ENCODE data around the gene BRSK1. TPM values are rescaled to one million over a fixed set of nuclear protein-coding genes. Genes with fewer than 3 reads are reported as not detected.

Gene BRSK1
- total and polyA plus RNA-seq, 4 donors, result 46.4 to 206 (median 127) TPM

DNA sequence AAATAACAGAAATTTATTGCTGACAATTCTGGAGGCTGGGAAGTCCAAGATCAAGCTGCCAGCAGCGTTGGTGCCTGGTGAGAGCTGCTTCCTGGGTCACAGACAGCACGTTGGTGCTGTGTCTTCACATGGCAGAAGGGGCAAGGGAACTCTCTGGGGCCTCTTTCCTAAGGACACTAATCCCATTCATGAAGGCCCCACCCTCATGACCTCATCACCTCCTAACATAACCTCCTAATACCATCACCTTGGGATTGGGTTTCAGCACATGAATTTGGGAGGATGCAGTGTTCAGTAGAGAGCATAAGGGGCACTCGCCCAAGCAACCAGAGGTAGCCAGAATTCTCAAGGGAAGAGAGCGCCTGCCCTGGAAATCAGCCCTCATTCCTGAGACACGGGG lies 25.7 kb downstream of the BRSK1 start:
- Histone ChIP-seq H3K27ac (ENCODE audit: low read depth, low read length) (no peak overlapping the region), H3K4me1 (ENCODE audit: control insufficient read depth, insufficient read depth, low read length) (peaks cover 4% of the 10 kb centered on the region), H3K27me3 (ENCODE audit: control insufficient read depth, insufficient read depth, low read length) (no peaks in the 10 kb centered on the region), H3K36me3 (ENCODE audit: control insufficient read depth, insufficient read depth, low read length) (peaks cover 88% of the 10 kb centered on the region), H3K4me3 (ENCODE audit: low read depth, low read length) (no peak overlapping the region), H3K9me3 (ENCODE audit: control insufficient read depth, insufficient read depth, low read length) (no peaks in the 10 kb centered on the region)
- no peak for DNase-seq (ENCODE audit: low read depth in 4 of 6, low spot score in 6 of 6)
- WGBS (ENCODE audit: insufficient coverage), result 96% methylated on average over 4 of the region's 5 CpGs

DNA sequence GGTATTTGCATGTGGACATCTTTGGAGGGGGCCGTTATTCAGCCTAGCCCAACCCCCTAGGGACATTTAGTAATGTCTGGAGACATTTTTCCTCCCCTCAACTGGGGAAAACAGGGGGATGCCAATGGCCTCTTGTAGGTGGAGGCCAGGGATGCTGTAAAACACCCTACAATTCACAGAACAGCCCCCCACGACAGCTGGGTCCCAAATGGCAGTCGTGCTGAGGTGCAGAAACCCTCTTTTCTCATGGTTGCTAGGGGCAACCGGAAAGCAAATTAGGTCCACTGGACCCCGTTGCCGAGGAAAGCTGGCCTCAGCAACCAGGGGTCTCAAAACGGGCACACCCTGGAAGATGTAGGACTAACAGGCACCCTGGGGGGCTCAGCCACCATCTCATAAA lies 26.7 kb downstream of the BRSK1 start:
- H3K4me3 ChIP-seq (ENCODE audit: low read depth, low read length), result no peak overlapping the region
- no peaks in the 10 kb centered on the region for H3K27me3 ChIP-seq (ENCODE audit: control insufficient read depth, insufficient read depth, low read length)
- no peak overlapping the region for H3K27ac ChIP-seq (ENCODE audit: low read depth, low read length)
- H3K4me1 ChIP-seq (ENCODE audit: control insufficient read depth, insufficient read depth, low read length), result peaks cover 4% of the 10 kb centered on the region
- H3K9me3 ChIP-seq (ENCODE audit: control insufficient read depth, insufficient read depth, low read length), result no peaks in the 10 kb centered on the region
- WGBS (ENCODE audit: insufficient coverage), result 35% methylated on average over 6 of the region's 7 CpGs
- peaks cover 78% of the 10 kb centered on the region for H3K36me3 ChIP-seq (ENCODE audit: control insufficient read depth, insufficient read depth, low read length)
- peak in 1 of 6 donors; percentile 23 for DNase-seq (ENCODE audit: low read depth in 4 of 6, low spot score in 6 of 6)

DNA sequence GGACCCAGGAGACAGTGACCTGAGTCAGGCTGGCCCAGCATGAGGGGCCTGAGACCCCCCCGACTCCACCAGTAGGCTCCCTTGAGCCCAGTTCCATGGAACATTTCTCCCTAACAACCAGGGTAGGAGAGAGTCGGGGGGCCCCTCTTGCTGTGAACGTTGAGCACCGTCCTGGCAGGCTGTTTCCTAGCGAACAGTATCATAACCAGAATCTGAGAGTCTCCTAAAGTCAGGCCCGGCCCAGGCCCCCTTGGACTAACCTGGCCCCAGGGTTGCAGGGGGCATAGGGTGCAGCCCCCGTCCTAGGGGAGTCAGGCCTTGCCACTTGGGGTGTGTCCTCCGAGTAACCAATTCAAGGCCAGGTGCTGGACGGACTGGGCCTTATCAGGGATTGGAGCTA lies 27.6 kb downstream of the BRSK1 start:
- Histone ChIP-seq H3K36me3 (ENCODE audit: control insufficient read depth, insufficient read depth, low read length) (peaks cover 69% of the 10 kb centered on the region), H3K27ac (ENCODE audit: low read depth, low read length) (no peak overlapping the region), H3K4me1 (ENCODE audit: control insufficient read depth, insufficient read depth, low read length) (peaks cover 4% of the 10 kb centered on the region), H3K9me3 (ENCODE audit: control insufficient read depth, insufficient read depth, low read length) (no peaks in the 10 kb centered on the region), H3K4me3 (ENCODE audit: low read depth, low read length) (no peak overlapping the region), H3K27me3 (ENCODE audit: control insufficient read depth, insufficient read depth, low read length) (no peaks in the 10 kb centered on the region)
- DNase-seq (ENCODE audit: low read depth in 4 of 6, low spot score in 6 of 6), result no peak
- WGBS (ENCODE audit: insufficient coverage), result 88% methylated on average over 9 of the region's 9 CpGs

DNA sequence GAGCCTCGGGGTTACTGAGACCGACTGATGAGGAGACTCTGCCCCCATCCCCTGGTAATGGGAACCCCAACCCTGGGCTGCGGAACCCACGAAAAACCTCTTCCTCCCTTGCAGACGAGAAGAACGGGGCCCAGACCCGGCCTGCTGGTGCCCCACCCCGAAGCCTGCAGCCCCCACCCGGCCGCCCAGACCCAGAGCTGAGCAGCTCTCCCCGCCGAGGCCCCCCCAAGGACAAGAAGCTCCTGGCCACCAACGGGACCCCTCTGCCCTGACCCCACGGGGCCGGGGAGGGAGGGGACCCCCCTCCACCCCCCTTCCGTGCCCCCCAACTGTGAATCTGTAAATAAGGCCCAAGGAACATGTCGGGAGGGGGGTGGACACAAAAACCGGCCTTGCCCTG lies 28.0 kb downstream of the BRSK1 start:
- peaks cover 65% of the 10 kb centered on the region for H3K36me3 ChIP-seq (ENCODE audit: control insufficient read depth, insufficient read depth, low read length)
- no peaks in the 10 kb centered on the region for H3K27me3 ChIP-seq (ENCODE audit: control insufficient read depth, insufficient read depth, low read length)
- 100% methylated on average over 6 of the region's 18 CpGs for WGBS (ENCODE audit: insufficient coverage)

DNA sequence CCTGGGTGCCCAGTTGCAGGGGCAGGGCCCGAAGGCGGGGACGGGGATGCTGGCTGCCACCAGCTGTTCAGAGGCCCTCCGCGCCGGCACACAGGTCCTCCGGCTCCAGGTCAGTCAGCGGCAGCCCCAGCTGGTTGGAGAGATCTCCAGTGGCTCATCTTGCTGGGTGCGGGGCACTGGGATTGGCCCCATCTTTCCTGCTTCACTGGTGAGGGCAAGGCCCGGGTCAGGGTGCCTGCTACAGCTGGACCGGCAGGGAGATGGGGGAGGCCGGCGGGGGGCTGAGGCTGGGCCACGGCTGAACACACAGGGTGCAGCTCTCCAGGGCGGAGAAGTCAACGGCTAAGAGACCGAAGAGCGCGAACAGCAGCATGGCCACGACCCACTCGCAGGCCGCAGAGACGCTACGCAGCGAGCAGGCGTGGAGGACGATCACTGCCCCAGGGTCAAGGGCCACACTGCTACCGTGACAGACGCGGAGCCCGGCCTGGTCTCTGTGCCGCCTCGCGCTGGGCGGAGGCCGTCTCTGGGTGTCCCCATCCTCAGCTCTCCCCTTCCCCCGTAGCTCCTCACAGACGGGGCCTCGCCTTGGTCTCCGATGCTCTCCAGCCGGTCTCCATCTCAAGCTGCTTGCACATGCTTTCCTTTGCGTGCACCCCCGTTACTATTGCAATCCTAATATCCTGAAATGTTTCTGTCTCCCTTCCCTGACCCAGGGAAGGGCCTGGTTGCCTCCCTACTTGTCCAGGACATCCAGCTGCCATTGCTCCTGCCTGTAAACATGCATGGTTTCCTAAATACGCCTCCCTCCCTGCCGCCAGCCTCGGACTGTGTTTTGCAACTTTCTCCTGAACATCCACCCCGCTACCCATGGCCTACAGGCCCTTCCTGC lies 29.1 kb downstream of the BRSK1 start:
- WGBS (ENCODE audit: insufficient coverage), result 85% methylated on average over 47 of the region's 47 CpGs
- no peaks in the 10 kb centered on the region for H3K9me3 ChIP-seq (ENCODE audit: control insufficient read depth, insufficient read depth, low read length)
- no peak for DNase-seq (ENCODE audit: low read depth in 4 of 6, low spot score in 6 of 6)
- no peak overlapping the region for H3K4me3 ChIP-seq (ENCODE audit: low read depth, low read length)
- peaks cover 54% of the 10 kb centered on the region for H3K36me3 ChIP-seq (ENCODE audit: control insufficient read depth, insufficient read depth, low read length)
- H3K4me1 ChIP-seq (ENCODE audit: control insufficient read depth, insufficient read depth, low read length), result peaks cover 4% of the 10 kb centered on the region
- H3K27me3 ChIP-seq (ENCODE audit: control insufficient read depth, insufficient read depth, low read length), result no peaks in the 10 kb centered on the region
- no peak overlapping the region for H3K27ac ChIP-seq (ENCODE audit: low read depth, low read length)

More for the DNA sequence above, 28.0 kb downstream of the BRSK1 start:
- H3K9me3 ChIP-seq (ENCODE audit: control insufficient read depth, insufficient read depth, low read length), result no peaks in the 10 kb centered on the region
- H3K4me3 ChIP-seq (ENCODE audit: low read depth, low read length), result no peak overlapping the region
- DNase-seq (ENCODE audit: low read depth in 4 of 6, low spot score in 6 of 6), result no peak
- peaks cover 4% of the 10 kb centered on the region for H3K4me1 ChIP-seq (ENCODE audit: control insufficient read depth, insufficient read depth, low read length)
- H3K27ac ChIP-seq (ENCODE audit: low read depth, low read length), result no peak overlapping the region

DNA sequence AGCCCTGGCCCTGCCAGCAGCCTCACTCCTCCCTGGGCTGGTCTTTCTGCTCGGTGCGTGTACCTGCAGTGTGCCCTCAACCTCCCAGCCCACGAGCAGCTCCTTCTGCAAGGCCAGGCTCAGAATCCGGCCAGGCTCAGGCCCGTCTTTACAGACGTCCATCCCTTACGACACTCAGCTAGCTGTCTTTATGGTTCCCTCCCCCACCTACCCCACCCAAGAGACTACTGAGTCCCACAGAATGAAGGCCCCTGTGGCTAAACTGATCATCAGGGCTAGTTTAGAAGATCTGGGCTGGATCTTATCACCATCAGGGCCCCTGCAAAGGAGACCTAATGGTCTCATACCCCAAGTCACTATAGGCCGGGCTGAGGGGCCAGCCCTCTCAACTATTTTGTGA lies 30.6 kb downstream of the BRSK1 start:
- no peak overlapping the region for H3K4me3 ChIP-seq (ENCODE audit: low read depth, low read length)
- 67% methylated on average over 8 of the region's 8 CpGs for whole genome bisulfite sequencing (ENCODE audit: insufficient coverage)
- H3K27ac ChIP-seq (ENCODE audit: low read depth, low read length), result no peak overlapping the region
- H3K36me3 ChIP-seq (ENCODE audit: control insufficient read depth, insufficient read depth, low read length), result peaks cover 41% of the 10 kb centered on the region
- no peaks in the 10 kb centered on the region for H3K27me3 ChIP-seq (ENCODE audit: control insufficient read depth, insufficient read depth, low read length)
- peaks cover 4% of the 10 kb centered on the region for H3K4me1 ChIP-seq (ENCODE audit: control insufficient read depth, insufficient read depth, low read length)
- no peaks in the 10 kb centered on the region for H3K9me3 ChIP-seq (ENCODE audit: control insufficient read depth, insufficient read depth, low read length)
- no peak for DNase-seq (ENCODE audit: low read depth in 4 of 6, low spot score in 6 of 6)

DNA sequence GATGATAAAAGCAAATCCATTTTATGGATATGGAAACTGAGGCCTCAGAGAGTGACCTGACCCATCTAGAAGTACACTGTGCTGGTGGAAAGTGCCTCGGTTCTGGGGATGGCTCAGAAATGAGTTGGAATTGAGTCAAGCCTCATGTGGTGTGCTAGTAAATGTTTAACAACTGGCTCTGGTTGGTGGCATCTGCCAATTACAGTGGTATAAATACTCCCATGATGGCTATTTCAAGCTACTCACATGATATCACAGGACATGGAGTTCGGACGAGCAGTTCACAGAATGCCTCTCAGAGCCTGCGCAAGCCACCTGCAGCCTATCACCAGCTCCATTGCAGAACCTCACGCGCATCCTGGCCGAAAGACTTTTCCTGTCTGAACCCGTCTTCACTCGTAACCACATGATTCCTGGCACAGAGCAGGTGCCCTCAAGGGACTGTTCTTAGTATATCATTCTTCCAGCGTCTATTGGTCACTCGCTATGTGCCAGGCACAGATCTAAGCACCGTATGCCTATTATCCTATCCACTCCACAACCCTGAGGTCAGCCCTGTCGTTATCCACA lies 32.2 kb downstream of the BRSK1 start:
- no peaks in the 10 kb centered on the region for H3K9me3 ChIP-seq (ENCODE audit: control insufficient read depth, insufficient read depth, low read length)
- H3K36me3 ChIP-seq (ENCODE audit: control insufficient read depth, insufficient read depth, low read length), result peaks cover 26% of the 10 kb centered on the region
- peak in 1 of 6 donors; percentile 48 for DNase-seq (ENCODE audit: low read depth in 4 of 6, low spot score in 6 of 6)
- peaks cover 10% of the 10 kb centered on the region for H3K4me1 ChIP-seq (ENCODE audit: control insufficient read depth, insufficient read depth, low read length)
- no peak overlapping the region for H3K4me3 ChIP-seq (ENCODE audit: low read depth, low read length)
- no peaks in the 10 kb centered on the region for H3K27me3 ChIP-seq (ENCODE audit: control insufficient read depth, insufficient read depth, low read length)
- H3K27ac ChIP-seq (ENCODE audit: low read depth, low read length), result no peak overlapping the region
- 84% methylated on average over 13 of the region's 13 CpGs for WGBS (ENCODE audit: insufficient coverage)

DNA sequence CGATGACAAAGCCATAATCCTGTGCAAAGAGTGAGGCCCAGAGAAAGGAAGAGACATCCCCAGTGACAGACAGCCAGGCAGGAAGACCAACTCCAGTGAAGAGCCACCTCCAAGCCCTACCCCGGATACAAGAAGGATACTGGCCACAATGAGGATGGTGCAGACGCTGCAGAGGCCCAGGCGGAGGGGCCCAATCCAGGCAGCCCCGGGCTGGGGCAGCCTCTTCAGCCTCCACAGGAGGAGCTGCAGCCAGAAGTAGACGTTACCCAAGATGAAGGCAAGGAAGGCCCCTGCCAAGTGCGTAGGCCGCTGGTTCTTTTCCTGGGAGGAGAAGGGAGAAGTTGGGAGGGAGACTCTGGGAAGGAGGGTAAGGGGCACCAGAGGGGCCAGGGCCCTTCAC lies 32.8 kb downstream of the BRSK1 start:
- Histone ChIP-seq H3K36me3 (ENCODE audit: control insufficient read depth, insufficient read depth, low read length) (peaks cover 20% of the 10 kb centered on the region), H3K9me3 (ENCODE audit: control insufficient read depth, insufficient read depth, low read length) (no peaks in the 10 kb centered on the region), H3K27me3 (ENCODE audit: control insufficient read depth, insufficient read depth, low read length) (no peaks in the 10 kb centered on the region), H3K27ac (ENCODE audit: low read depth, low read length) (no peak overlapping the region), H3K4me1 (ENCODE audit: control insufficient read depth, insufficient read depth, low read length) (peaks cover 10% of the 10 kb centered on the region), H3K4me3 (ENCODE audit: low read depth, low read length) (no peak overlapping the region)
- DNase-seq (ENCODE audit: low read depth in 4 of 6, low spot score in 6 of 6), result no peak
- WGBS (ENCODE audit: insufficient coverage), result 86% methylated on average over 8 of the region's 8 CpGs

DNA sequence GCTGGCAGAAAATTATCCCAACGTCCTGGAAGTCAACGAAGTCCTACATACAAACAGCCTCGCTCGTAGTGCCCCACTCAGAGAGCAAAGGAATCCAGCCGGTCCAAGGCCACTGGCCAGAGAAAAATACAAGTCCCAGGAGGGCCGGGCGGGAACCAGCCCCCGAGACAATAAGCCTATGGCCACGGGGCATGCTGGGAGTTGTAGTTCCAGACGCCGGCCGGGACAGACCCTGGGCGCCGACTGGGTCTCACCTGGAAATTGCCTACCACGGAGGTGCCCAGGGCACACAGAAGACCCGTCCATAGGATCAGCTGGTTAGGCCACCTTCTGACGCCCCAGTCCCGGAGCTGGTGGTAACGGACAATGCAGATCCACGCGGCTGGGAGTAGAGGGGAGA lies 36.0 kb downstream of the BRSK1 start:
- 11% methylated on average over 19 of the region's 21 CpGs for WGBS (ENCODE audit: insufficient coverage)
- no peak overlapping the region for H3K27ac ChIP-seq (ENCODE audit: low read depth, low read length)
- peaks cover 10% of the 10 kb centered on the region for H3K4me1 ChIP-seq (ENCODE audit: control insufficient read depth, insufficient read depth, low read length)
- H3K36me3 ChIP-seq (ENCODE audit: control insufficient read depth, insufficient read depth, low read length), result no peaks in the 10 kb centered on the region
- peak in 2 of 6 donors; percentile 77 to 88 for DNase-seq (ENCODE audit: low read depth in 4 of 6, low spot score in 6 of 6)
- H3K9me3 ChIP-seq (ENCODE audit: control insufficient read depth, insufficient read depth, low read length), result no peaks in the 10 kb centered on the region
- H3K27me3 ChIP-seq (ENCODE audit: control insufficient read depth, insufficient read depth, low read length), result no peaks in the 10 kb centered on the region
- H3K4me3 ChIP-seq (ENCODE audit: low read depth, low read length), result no peak overlapping the region

All from spinal cord (tissue), 10 donors.